ENCODE measurements around the gene PPIP5K1.
A peak's percentile ranks its signal among the peaks of the same experiment; 100 is the strongest.
"Not testable (repeated sequence)": the region's sequence is repeated elsewhere in the genome, so short reads cannot be mapped to it uniquely, and the experiment has no call there.

The PPIP5K1 gene

DNA sequence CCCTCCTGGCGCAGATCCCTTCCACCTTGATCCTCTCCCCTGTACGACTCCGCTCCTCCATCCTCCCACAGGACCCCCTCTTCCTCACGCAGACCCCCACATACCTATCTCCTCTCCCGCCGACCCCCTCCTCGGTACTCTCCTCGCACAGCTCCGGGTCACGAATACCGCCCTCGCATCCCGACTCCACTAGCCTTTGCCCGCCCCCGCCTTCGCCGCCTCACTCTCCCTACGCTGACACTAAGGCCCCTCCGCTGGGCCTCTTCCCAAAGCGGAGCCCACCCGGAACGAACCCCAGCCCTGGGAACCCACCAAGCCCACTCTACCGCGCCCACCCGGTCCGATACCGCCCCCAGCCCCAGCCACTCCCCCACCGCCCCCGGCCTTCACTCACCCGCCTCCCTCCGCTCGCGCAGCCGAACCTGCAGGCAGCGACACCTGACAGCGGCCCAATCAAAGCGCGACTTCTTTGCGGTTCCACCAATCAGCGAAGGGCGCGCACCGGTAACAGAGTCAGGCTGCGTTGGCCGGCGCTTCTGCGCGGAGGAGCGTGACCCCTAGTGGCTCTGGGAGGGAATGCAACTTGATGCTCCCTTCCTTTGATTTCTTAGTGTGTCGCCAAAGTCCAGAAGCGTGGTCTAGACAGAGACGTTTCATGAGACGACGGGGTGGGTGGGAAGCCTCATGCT is at the start of gene PPIP5K1:
Gene PPIP5K1, minus strand, starts transcription at position 431 of the 689 bp plus-strand sequence. CDS start 5,704 bp downstream, outside the sequence.
- DNase-seq (ENCODE audit: low read depth); H3K4me3 ChIP-seq (ENCODE audit: low read length): not testable (repeated sequence)

GRCh38 chr15:43638464-43639204 is 48.6 kb upstream of the PPIP5K1 start:
- not testable (repeated sequence) for H3K4me3 ChIP-seq (ENCODE audit: low read length); DNase-seq (ENCODE audit: low read depth)

DNA sequence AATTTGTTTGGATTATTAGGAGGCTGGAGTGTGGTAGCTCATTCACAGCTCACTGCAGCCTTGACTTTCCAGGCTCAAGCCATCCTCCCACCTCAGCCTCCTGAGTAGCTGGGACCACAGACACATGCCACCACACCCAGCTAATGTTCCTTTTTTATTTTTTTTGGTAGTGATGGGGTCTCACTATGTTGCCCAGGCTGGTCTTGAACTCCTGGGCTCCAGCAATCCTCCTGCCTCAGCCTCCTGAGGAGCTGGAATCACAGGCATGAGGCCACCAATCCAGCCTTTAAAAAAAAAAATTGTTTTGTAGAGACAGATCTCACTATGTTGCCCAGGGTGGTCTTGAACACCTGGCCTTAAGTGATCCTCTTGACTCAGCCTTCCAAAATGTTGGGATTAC is 36.9 kb upstream of the PPIP5K1 start:
- not testable (repeated sequence) for H3K4me3 ChIP-seq (ENCODE audit: low read length); DNase-seq (ENCODE audit: low read depth)

GRCh38 chr15:43625106-43625505 is 35.1 kb upstream of the PPIP5K1 start:
- DNase-seq (ENCODE audit: low read depth) = no peak
- no peak overlapping the region for H3K4me3 ChIP-seq (ENCODE audit: low read length)
- TF ChIP-seq CTCF (IDR thresholded peaks at IDR 0.05; ENCODE audit: insufficient read depth, low read depth, low read length, missing control alignments) = no peak

DNA sequence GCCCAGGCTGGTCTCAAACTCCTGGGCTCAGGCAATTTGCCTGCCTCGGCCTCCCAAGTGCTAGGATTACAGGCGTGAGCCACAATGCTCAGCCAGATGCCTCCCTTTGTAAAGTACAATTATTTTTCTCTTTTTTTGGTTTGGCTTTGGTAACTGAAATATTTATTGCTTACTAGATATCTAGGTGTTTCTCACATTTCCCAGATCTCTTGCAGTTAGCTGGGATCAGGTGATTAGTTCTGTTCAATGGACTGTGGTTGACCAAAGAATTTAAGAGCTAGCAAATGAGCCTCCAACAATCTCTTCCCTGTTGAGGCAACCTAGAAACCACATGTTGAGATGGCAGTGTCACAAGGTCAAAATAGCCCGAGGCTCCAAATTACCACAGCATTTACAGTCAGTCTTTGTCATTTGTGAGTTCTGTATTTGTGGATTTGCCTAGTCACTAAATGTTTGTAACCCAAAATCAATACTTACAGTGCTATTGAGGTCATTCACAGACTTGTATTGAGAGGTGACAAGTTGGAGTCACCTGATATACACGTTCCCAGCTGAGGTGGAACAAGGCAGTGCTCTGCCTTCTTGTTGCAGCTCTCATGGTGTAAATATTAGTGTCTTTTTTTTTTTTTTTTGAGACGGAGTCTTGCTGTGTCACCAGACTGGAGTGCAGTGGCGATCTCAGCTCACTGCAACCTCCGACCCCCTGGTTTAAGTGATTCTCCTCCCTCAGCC is 32.2 kb upstream of the PPIP5K1 start:
- not testable (repeated sequence) for H3K4me3 ChIP-seq (ENCODE audit: low read length); DNase-seq (ENCODE audit: low read depth)

GRCh38 chr15:43618700-43619099 is 28.7 kb upstream of the PPIP5K1 start, which contains the start of gene STRC:
Gene STRC (minus strand): TSS chr15:43618800. CDS start chr15:43618722, 78 bp downstream.
- DNase-seq (ENCODE audit: low read depth); H3K4me3 ChIP-seq (ENCODE audit: low read length): not testable (repeated sequence)

GRCh38 chr15:43617750-43618149 is 27.7 kb upstream of the PPIP5K1 start:
- not testable (repeated sequence) for DNase-seq (ENCODE audit: low read depth); H3K4me3 ChIP-seq (ENCODE audit: low read length)

- H3K4me3 ChIP-seq (ENCODE audit: low read length) = not testable (repeated sequence)
- peak; percentile 65 for DNase-seq (ENCODE audit: low read depth)
Measured at GRCh38 chr15:43602233-43602632, 12.2 kb upstream of the PPIP5K1 start.

GRCh38 chr15:43600200-43600599 is 10.2 kb upstream of the PPIP5K1 start:
- H3K4me3 ChIP-seq (ENCODE audit: low read length); DNase-seq (ENCODE audit: low read depth): not testable (repeated sequence)

GRCh38 chr15:43599131-43599530 is 9.1 kb upstream of the PPIP5K1 start:
- not testable (repeated sequence) for DNase-seq (ENCODE audit: low read depth); H3K4me3 ChIP-seq (ENCODE audit: low read length)

DNA sequence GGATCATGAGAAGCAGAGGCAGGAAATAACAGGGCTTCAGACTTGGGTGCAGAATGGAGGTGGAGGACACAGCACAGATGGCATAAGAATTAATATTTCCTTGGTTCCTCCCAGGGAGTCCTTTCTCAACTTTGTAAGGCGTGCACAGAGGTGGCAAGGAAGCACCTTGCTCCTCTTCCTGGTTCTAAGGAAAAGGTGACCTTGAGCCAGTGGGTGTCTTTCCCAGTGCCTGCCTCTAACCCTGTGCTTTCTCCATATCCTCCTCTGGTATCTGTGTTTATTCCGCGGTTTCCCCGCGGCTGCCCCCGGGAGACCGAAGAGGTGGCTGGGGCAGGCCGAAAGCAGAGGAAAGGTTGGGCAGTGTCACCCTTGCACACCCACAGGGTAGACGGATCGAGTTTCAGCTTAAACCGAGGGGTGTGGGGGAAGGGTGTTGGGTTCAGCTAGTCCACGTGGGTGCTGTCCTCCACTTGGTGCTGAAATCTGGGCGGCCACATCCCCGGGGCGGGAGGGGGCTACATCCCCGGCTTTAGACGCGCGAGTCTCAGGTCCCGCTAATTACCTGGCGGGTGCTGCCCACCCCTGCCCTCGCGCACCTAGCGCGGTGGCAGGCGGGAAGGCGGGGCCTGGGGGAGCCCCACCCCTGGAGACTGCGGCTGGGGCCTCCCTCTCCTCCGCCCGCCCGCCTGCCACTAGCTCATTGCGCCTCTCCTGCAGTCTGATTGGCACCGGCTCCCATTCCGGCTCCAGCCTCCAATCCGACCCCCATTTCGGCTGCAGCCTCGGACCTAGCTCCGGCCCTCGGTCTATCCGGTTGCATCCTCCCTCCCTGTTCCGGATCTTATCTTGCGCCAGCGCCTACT is 3.6 kb upstream of the PPIP5K1 start, which contains the start of gene CKMT1B:
Gene CKMT1B, plus strand, starts transcription at position 700 of the 863 bp plus-strand sequence. CDS start 192 bp downstream, outside the sequence.
- H3K4me3 ChIP-seq (ENCODE audit: low read length) = peak within 1 kb of the TSS; percentile 15
- not testable (repeated sequence) for DNase-seq (ENCODE audit: low read depth)

- H3K4me3 ChIP-seq (ENCODE audit: low read length) = peak overlapping the region; percentile 15
Measured at GRCh38 chr15:43592841-43593240, 2.8 kb upstream of the PPIP5K1 start.

GRCh38 chr15:43574607-43575006 is 15.4 kb downstream of the PPIP5K1 start:
- DNase-seq (ENCODE audit: low read depth); H3K4me3 ChIP-seq (ENCODE audit: low read length): not testable (repeated sequence)

More at GRCh38 chr15:43592841-43593240, 2.8 kb upstream of the PPIP5K1 start:
- not testable (repeated sequence) for DNase-seq (ENCODE audit: low read depth)

DNA sequence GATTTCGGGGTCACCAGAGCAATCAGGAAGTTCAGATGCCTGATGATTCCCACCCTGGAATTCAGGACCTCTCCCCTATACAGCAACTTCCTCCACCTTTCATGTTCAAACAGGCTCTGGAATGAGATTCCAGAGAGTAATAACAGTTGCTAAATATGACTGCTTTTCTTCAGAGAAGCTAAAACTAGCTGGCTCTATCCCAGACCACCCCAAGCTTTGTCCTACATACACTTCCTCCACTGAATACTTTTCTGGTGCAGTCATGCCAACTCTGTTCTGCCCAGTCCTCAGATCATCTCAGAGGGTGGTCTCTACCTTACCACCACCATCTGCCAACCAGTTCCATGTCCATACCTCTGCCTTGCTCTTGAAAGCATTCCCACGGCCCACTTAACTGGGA is 23.4 kb downstream of the PPIP5K1 start:
- H3K4me3 ChIP-seq (ENCODE audit: low read length); DNase-seq (ENCODE audit: low read depth): not testable (repeated sequence)

DNA sequence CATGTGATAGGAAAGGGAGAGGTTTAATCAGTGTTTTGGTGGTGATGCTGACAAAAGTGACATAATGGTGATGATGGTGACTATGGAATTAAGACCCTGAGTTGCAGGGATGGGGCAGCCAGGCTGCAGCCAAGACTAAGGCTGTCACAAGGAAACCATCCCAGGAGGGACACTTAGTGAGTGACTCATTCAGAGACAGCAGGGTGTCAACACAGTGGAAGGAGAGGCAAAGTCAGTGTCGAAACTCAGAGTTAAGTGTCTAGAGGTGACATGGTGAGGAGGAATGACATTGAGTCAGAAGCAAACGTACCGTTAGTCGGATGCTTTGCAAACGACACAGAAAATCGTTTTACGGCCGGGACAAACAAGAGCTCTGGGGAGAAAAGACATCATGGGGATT is 26.2 kb downstream of the PPIP5K1 start:
- not testable (repeated sequence) for H3K4me3 ChIP-seq (ENCODE audit: low read length); DNase-seq (ENCODE audit: low read depth)

DNA sequence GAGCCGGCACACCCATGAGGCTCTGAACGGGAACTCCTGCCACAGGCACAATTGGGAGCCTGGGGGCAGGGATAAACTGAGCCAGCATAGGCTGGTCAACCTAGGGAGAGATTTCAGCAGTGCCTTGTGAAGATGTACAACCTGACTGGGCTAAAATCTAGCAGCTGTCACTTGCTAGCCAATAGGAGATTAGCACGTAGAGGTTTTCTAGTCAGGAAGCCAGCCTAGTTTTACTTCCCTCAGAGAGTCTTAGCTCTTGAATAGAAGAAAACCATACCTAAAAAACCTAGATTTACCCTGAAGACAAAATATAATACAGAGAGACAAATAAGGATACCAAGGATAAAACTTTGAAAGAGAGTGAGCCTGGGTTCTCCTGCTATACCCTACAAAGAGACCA is 27.3 kb downstream of the PPIP5K1 start:
- not testable (repeated sequence) for DNase-seq (ENCODE audit: low read depth); H3K4me3 ChIP-seq (ENCODE audit: low read length)
